Activated T-cell treated with anti-CD3 and anti-CD28 coated beads, Interleukin-2, amount 50 U/mL, for 4 hours (primary cell): ENCODE measurements around the gene OR56A3. TPM values are rescaled to one million over a fixed set of nuclear protein-coding genes. Genes with fewer than 3 reads are reported as not detected.

Experiments
- ATAC-seq, 2 donors: fragments of 200-7000 bp; cut with Tn5 transposase; one replicate each; pipeline ENCODE4 v1.10.0; 2021
- DNase-seq: peaks from one replicate; pipeline ENCODE4 v3.0.0-alpha.2; 2020
- H3K27me3 Mint-ChIP-seq: one replicate; pipeline ENCODE4 v1.8.0; 2021; ENCODE audit warnings: low read depth, mixed read lengths
- H3K36me3 Mint-ChIP-seq: one replicate; pipeline ENCODE4 v1.8.0; 2022; ENCODE audit warnings: mixed read lengths; ENCODE audit not compliant: insufficient read depth
- H3K4me1 Mint-ChIP-seq: one replicate; pipeline ENCODE4 v1.8.0; 2021; ENCODE audit warnings: low read depth, mixed read lengths
- H3K4me3 Mint-ChIP-seq: one replicate; pipeline ENCODE4 v1.8.0; 2021; ENCODE audit warnings: mild to moderate bottlenecking, moderate library complexity, mixed read lengths
- H3K9me3 Mint-ChIP-seq: one replicate; pipeline ENCODE4 v1.8.0; 2021; ENCODE audit warnings: mixed read lengths
- total RNA-seq, 3 donors: library from RNA; stranded (reverse); gene quantifications; one replicate each; pipeline ENCODE4 v1.2.1, GENCODE V29; 2021

The OR56A3 gene
- total RNA-seq, 3 donors from 2014 or later, result not detected

DNA sequence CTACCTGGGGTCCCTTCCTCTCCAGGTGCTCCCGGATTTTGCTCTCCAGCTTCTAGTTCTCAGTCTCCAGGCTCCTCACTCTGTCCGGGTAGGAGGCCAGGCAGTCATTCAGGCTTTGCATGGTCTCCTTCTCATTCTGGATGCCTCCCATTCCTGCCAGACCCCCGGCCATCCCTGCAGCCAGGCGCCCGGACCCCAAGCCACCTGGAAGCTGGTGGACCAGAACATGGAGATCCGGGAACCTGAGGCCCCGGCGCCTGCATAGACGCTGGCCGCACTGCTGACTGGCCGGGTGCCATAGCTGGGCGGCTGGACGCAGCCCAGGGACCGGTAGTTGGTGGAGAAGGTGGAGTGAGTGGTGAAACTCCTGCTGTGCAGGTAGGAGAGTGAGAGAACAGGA is 52.7 kb downstream of the OR56A3 start:
- no peak overlapping the region for H3K4me3 Mint-ChIP-seq
- no peaks in the 10 kb centered on the region for H3K4me1 Mint-ChIP-seq
- H3K36me3 Mint-ChIP-seq, result no peaks in the 10 kb centered on the region
- ATAC-seq, result no peak
- peaks cover 11% of the 10 kb centered on the region for H3K27me3 Mint-ChIP-seq
- no peaks in the 10 kb centered on the region for H3K9me3 Mint-ChIP-seq
- no peak for DNase-seq

Other genes with a start within 250 kb of the OR56A3 start
- gene OR56B1, start 205.8 kb upstream of the OR56A3 start, total RNA-seq, result not detected
- not detected for gene OR52N4, start 188.0 kb upstream of the OR56A3 start, total RNA-seq
- not detected for gene OR52N5, start 158.9 kb upstream of the OR56A3 start, total RNA-seq
- not detected for gene OR52N1, start 151.0 kb upstream of the OR56A3 start, total RNA-seq
- gene OR52N2, start 133.3 kb upstream of the OR56A3 start, total RNA-seq, result not detected
- gene OR52E6, start 100.4 kb upstream of the OR56A3 start, total RNA-seq, result not detected
- not detected for gene OR52E8, start 84.6 kb upstream of the OR56A3 start, total RNA-seq
- not detected for gene OR52E4, start 61.6 kb upstream of the OR56A3 start, total RNA-seq
- not detected for gene OR52E5, start 49.0 kb upstream of the OR56A3 start, total RNA-seq
- not detected for gene OR56A5, start 26.2 kb downstream of the OR56A3 start, total RNA-seq
- not detected for gene OR52L1, start 44.7 kb downstream of the OR56A3 start, total RNA-seq
- not detected for gene OR56A4, start 64.7 kb downstream of the OR56A3 start, total RNA-seq
- gene OR56A1, start 88.5 kb downstream of the OR56A3 start, total RNA-seq, result not detected
- not detected for gene OR56B4, start 165.4 kb downstream of the OR56A3 start, total RNA-seq
- gene OR52B2, start 228.1 kb downstream of the OR56A3 start, total RNA-seq, result not detected